Upper lobe of left lung (tissue), 6 donors: ENCODE data around the gene ENOPH1. TPM values are rescaled to one million over a fixed set of nuclear protein-coding genes. Genes with fewer than 3 reads are reported as not detected.

Experiments used
- ATAC-seq, 2 donors: fragments of 200-7000 bp; cut with Tn5 transposase; one replicate each; pipeline ENCODE4 v1.9.1; 2022; ENCODE audit warnings: mild to moderate bottlenecking in 2 of 2, moderate library complexity in 2 of 2; ENCODE audit not compliant: low FRiP score in 2 of 2
- DNase-seq, 2 donors: peaks; one replicate each; pipeline ENCODE4 v3.0.0-alpha.2; 2019 to 2020
- H3K27ac ChIP-seq, 4 donors: fragments of 200-600 bp; sonication (generic); one replicate each; pipeline ENCODE4 v1.5.1; 2016 to 2019
- H3K27me3 ChIP-seq, 4 donors: fragments of 200-600 bp; sonication (generic); one replicate each; pipeline ENCODE4 v1.5.1; 2017 to 2019
- H3K36me3 ChIP-seq, 4 donors: fragments of 200-600 bp; sonication (generic); one replicate each; pipeline ENCODE4 v1.5.1; 2016 to 2019
- H3K4me1 ChIP-seq, 4 donors: fragments of 200-600 bp; sonication (generic); one replicate each; pipeline ENCODE4 v1.5.1; 2018 to 2019
- H3K4me3 ChIP-seq, 4 donors: fragments of 200-600 bp; sonication (generic); one replicate each; pipeline ENCODE4 v1.5.1; 2017 to 2019; ENCODE audit warnings: mild to moderate bottlenecking in 2 of 4, moderate library complexity in 1 of 4
- H3K9me3 ChIP-seq, 4 donors: fragments of 200-600 bp; sonication (generic); one replicate each; pipeline ENCODE4 v1.5.1; 2018 to 2019
- EP300 ChIP-seq, 4 donors: sonication (generic); formaldehyde crosslinking; IDR thresholded peaks; one replicate each; pipeline ENCODE4 v1.5.1; 2017; ENCODE audit warnings: antibody characterized with exemption in 4 of 4, control low read depth in 2 of 4
- POLR2A ChIP-seq, 4 donors: fragments of 450-650 bp; IDR thresholded peaks; one replicate each; pipeline ENCODE4 v1.5.1; 2016 to 2017; ENCODE audit warnings: antibody characterized with exemption in 4 of 4, mild to moderate bottlenecking in 2 of 4
- POLR2AphosphoS5 ChIP-seq, 2 donors: sonication (generic); formaldehyde crosslinking; IDR thresholded peaks; one replicate each; pipeline ENCODE4 v1.5.1; 2017; ENCODE audit warnings: antibody characterized with exemption in 2 of 2
- WGBS, 2 donors: methylation state at CpG; one replicate each; pipeline ENCODE4 v1.1.5; 2017 to 2018; 5-methylcytosine and 5-hydroxymethylcytosine counted together
- total RNA-seq, 6 donors: library from RNA; depleted of rRNA in 4 of 6; stranded (reverse); fragments of >200 nt in 4 of 6; gene quantifications; one replicate each; pipeline versions ENCODE4 v1.1.0 to v1.2.1, GENCODE V29; 2016 to 2021
- TF ChIP-seq, protein P1 (sequence below), 6 experiments: fragments of 450-650 bp in 4 of 6; fragments of 200-600 bp in 2 of 6; sonication (generic) in 2 of 6; IDR thresholded peaks; one replicate each; pipeline ENCODE4 v1.5.1; 2016 to 2019; ENCODE audit warnings: antibody characterized with exemption in 6 of 6
- donor health status: DM: no; HTN: no; CAD: no; lungs with moderate emphysema.
- donor health status: DM: no; HTN: yes; CAD: no; lungs with severe emphysema.

ENOPH1 gene
- total RNA-seq, 6 donors from 2014 or later: 8.4 to 29.9 (median 25.8) TPM

- ATAC-seq (no peak), DNase-seq (no peak)
- WGBS, 2 donors: 97% methylated on average over 10 of the region's 10 CpGs
These were observed 50.5 kb downstream of the ENOPH1 start for GRCh38 chr4:82480771-82481505.

GRCh38 chr4:82481506-82481840 lies 51.1 kb downstream of the ENOPH1 start:
- WGBS, 2 donors: 76 to 87% methylated on average over 6 of the region's 6 CpGs
- H3K9me3 ChIP-seq: no peaks in the 10 kb centered on the region
- no peak overlapping the region for H3K27ac ChIP-seq
- H3K4me1 ChIP-seq: no peaks in the 10 kb centered on the region
- TF ChIP-seq, protein P1, sequence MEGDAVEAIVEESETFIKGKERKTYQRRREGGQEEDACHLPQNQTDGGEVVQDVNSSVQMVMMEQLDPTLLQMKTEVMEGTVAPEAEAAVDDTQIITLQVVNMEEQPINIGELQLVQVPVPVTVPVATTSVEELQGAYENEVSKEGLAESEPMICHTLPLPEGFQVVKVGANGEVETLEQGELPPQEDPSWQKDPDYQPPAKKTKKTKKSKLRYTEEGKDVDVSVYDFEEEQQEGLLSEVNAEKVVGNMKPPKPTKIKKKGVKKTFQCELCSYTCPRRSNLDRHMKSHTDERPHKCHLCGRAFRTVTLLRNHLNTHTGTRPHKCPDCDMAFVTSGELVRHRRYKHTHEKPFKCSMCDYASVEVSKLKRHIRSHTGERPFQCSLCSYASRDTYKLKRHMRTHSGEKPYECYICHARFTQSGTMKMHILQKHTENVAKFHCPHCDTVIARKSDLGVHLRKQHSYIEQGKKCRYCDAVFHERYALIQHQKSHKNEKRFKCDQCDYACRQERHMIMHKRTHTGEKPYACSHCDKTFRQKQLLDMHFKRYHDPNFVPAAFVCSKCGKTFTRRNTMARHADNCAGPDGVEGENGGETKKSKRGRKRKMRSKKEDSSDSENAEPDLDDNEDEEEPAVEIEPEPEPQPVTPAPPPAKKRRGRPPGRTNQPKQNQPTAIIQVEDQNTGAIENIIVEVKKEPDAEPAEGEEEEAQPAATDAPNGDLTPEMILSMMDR (IDR thresholded peaks at IDR 0.05): no peak
- no peak for TF ChIP-seq EP300 (IDR thresholded peaks at IDR 0.05)
- TF ChIP-seq POLR2A (IDR thresholded peaks at IDR 0.05): no peak
- TF ChIP-seq POLR2AphosphoS5 (IDR thresholded peaks at IDR 0.05): no peak
- DNase-seq: no peak
- no peaks in the 10 kb centered on the region for H3K36me3 ChIP-seq
- ATAC-seq: no peak
- H3K27me3 ChIP-seq: no peaks in the 10 kb centered on the region
- no peak overlapping the region for H3K4me3 ChIP-seq

More at GRCh38 chr4:82480771-82481505, 50.5 kb downstream of the ENOPH1 start:
- TF ChIP-seq POLR2AphosphoS5 (IDR thresholded peaks at IDR 0.05) (no peak), POLR2A (IDR thresholded peaks at IDR 0.05) (no peak), EP300 (IDR thresholded peaks at IDR 0.05) (no peak)
- TF ChIP-seq, protein P1 (IDR thresholded peaks at IDR 0.05): no peak
- H3K36me3 ChIP-seq: no peaks in the 10 kb centered on the region
- no peak overlapping the region for H3K4me3 ChIP-seq
- H3K9me3 ChIP-seq: no peaks in the 10 kb centered on the region
- no peak overlapping the region for H3K27ac ChIP-seq
- H3K27me3 ChIP-seq: no peaks in the 10 kb centered on the region
- H3K4me1 ChIP-seq: no peaks in the 10 kb centered on the region

DNA sequence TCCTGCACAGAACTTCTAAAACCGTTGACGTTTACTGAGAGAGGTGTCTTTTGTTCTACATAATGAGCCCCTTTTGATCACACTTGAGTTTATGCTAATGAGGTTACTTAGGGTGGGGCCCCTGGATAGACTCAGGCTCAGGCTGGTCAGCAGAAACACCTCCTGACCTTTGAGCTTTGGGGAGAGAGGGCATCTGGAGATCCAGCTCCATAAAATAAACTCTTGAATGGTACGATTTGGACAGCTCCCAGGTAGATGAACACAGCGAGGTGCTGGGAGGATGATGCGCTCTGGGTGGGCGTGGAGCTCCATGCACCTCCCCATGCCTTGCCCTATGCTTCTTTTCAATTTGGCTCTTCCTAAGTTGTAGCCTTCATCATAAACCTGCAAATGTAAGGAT lies 52.0 kb downstream of the ENOPH1 start:
- ATAC-seq (no peak), DNase-seq (no peak)
- H3K4me1 ChIP-seq: no peaks in the 10 kb centered on the region
- no peaks in the 10 kb centered on the region for H3K27me3 ChIP-seq
- no peak overlapping the region for H3K4me3 ChIP-seq
- no peaks in the 10 kb centered on the region for H3K9me3 ChIP-seq
- TF ChIP-seq POLR2A (IDR thresholded peaks at IDR 0.05) (no peak), POLR2AphosphoS5 (IDR thresholded peaks at IDR 0.05) (no peak), EP300 (IDR thresholded peaks at IDR 0.05) (no peak)
- TF ChIP-seq, protein P1 (IDR thresholded peaks at IDR 0.05): no peak
- no peaks in the 10 kb centered on the region for H3K36me3 ChIP-seq
- no peak overlapping the region for H3K27ac ChIP-seq
- WGBS, 2 donors: 85 to 87% methylated on average over 6 of the region's 6 CpGs

- WGBS, 2 donors: 71 to 82% methylated on average over 14 of the region's 14 CpGs
- TF ChIP-seq EP300 (IDR thresholded peaks at IDR 0.05) (no peak), POLR2AphosphoS5 (IDR thresholded peaks at IDR 0.05) (no peak), POLR2A (IDR thresholded peaks at IDR 0.05) (no peak)
- TF ChIP-seq, protein P1 (IDR thresholded peaks at IDR 0.05): no peak
- ATAC-seq (no peak), DNase-seq (no peak)
- no peaks in the 10 kb centered on the region for H3K36me3 ChIP-seq
- H3K27me3 ChIP-seq: no peaks in the 10 kb centered on the region
- no peak overlapping the region for H3K27ac ChIP-seq
- H3K4me3 ChIP-seq: no peak overlapping the region
- H3K4me1 ChIP-seq: no peaks in the 10 kb centered on the region
- no peaks in the 10 kb centered on the region for H3K9me3 ChIP-seq
These were observed 54.8 kb downstream of the ENOPH1 start for GRCh38 chr4:82484996-82485783.
